K562 (cell line): Measurements from ENCODE around the gene KAZN.

Experiments used
- E2F1 ChIP-seq: sonication (generic); formaldehyde crosslinking; IDR thresholded peaks from 2 replicates; pipeline ENCODE4 v1.8.1; 2023; ENCODE audit warnings: mild to moderate bottlenecking, missing genetic modification reagents, moderate library complexity
- POLR2A ChIP-seq: fragments of 450-650 bp; conservative IDR thresholded peaks from 2 replicates; pipeline ENCODE4 v1.6.1; 2016
- POU5F1 ChIP-seq: fragments of 150-350 bp; IDR thresholded peaks from 2 replicates; pipeline ENCODE4 v1.6.1; 2014; ENCODE audit warnings: borderline replicate concordance, low read length, low read depth, mild to moderate bottlenecking; ENCODE audit not compliant: partially characterized antibody
- ZBTB8A ChIP-seq: fragments of 450-650 bp; IDR thresholded peaks from 2 replicates; pipeline ENCODE4 v1.6.1; 2018; ENCODE audit warnings: mild to moderate bottlenecking, moderate library complexity; ENCODE audit not compliant: partially characterized antibody
- TF ChIP-seq, protein P1 (sequence below): fragments of 250-450 bp; sonication (Bioruptor Pico); IDR thresholded peaks from 2 replicates; pipeline ENCODE4 v1.5.0; 2021
- TF ChIP-seq, protein P2 (sequence below), 3 experiments: IDR thresholded peaks in 2 of 3; conservative IDR thresholded peaks in 1 of 3; 2 replicates each; pipeline ENCODE4 v1.5.1; 2011 to 2012; ENCODE audit warnings: low read length in 3 of 3, mild to moderate bottlenecking in 3 of 3, control low read depth in 2 of 3, improper control_type of control experiment in 1 of 3, inconsistent platforms in 1 of 3, low read depth in 1 of 3, mixed read lengths in 1 of 3, moderate library complexity in 1 of 3; ENCODE audit not compliant: insufficient read depth in 2 of 3

DNA sequence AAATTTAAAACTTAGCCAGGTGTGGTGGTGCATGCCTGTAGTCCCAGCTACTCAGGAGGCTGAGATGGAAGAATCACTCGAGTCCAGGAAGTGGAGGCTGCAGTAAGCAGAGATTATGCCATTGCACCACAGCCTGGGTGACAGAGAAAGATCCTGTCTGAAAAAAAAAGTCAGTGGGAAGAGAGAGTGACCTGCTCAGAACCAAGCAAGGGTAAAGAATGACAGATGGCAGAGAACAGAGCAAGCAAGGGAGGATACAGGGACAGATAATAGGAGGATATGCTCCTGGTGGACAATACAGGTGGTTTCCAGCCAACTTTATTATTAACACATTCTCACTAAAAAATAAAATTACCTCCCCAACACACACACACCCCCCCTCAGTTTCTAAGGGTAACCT lies 550.5 kb downstream of the KAZN start:
- TF ChIP-seq POU5F1 (no peak), ZBTB8A (no peak), POLR2A (no peak), E2F1 (CRISPR knock-in tag) (no peak)
- TF ChIP-seq, protein P1, sequence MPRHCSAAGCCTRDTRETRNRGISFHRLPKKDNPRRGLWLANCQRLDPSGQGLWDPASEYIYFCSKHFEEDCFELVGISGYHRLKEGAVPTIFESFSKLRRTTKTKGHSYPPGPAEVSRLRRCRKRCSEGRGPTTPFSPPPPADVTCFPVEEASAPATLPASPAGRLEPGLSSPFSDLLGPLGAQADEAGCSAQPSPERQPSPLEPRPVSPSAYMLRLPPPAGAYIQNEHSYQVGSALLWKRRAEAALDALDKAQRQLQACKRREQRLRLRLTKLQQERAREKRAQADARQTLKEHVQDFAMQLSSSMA = no peak
- TF ChIP-seq, protein P2, sequence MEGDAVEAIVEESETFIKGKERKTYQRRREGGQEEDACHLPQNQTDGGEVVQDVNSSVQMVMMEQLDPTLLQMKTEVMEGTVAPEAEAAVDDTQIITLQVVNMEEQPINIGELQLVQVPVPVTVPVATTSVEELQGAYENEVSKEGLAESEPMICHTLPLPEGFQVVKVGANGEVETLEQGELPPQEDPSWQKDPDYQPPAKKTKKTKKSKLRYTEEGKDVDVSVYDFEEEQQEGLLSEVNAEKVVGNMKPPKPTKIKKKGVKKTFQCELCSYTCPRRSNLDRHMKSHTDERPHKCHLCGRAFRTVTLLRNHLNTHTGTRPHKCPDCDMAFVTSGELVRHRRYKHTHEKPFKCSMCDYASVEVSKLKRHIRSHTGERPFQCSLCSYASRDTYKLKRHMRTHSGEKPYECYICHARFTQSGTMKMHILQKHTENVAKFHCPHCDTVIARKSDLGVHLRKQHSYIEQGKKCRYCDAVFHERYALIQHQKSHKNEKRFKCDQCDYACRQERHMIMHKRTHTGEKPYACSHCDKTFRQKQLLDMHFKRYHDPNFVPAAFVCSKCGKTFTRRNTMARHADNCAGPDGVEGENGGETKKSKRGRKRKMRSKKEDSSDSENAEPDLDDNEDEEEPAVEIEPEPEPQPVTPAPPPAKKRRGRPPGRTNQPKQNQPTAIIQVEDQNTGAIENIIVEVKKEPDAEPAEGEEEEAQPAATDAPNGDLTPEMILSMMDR (IDR thresholded peaks at IDR 0.05 in 2 of 3, conservative IDR thresholded peaks at IDR 0.05 in 1 of 3; ENCODE audit: insufficient read depth in 2 of 3, low read depth in 1 of 3, low read length in 3 of 3) = no peak
